HepG2 (cell line): ENCODE measurements around the gene RPL35. TPM values are rescaled to one million over a fixed set of nuclear protein-coding genes. Genes with fewer than 3 reads are reported as not detected.

Experiments used
- DMAP1 ChIP-seq: IDR thresholded peaks from 2 replicates; pipeline ENCODE4 v1.6.1; 2016
- FUBP1 ChIP-seq: sonication (generic); formaldehyde crosslinking; IDR thresholded peaks from 2 replicates; pipeline ENCODE4 v1.5.1; 2020; ENCODE audit warnings: missing genetic modification reagents, mild to moderate bottlenecking, borderline replicate concordance
- GATAD2A ChIP-seq: IDR thresholded peaks from 2 replicates; pipeline ENCODE4 v1.6.1; 2016
- HMGXB3 ChIP-seq: sonication (generic); formaldehyde crosslinking; IDR thresholded peaks from 2 replicates; pipeline ENCODE4 v1.4.0; 2020; ENCODE audit warnings: missing genetic modification reagents, borderline replicate concordance
- JARID2 ChIP-seq: sonication (generic); formaldehyde crosslinking; IDR thresholded peaks from 2 replicates; pipeline ENCODE4 v1.8.1; 2023; ENCODE audit warnings: missing genetic modification reagents, inconsistent platforms; ENCODE audit not compliant: insufficient replicate concordance
- KLF11 ChIP-seq: IDR thresholded peaks from 2 replicates; pipeline ENCODE4 v1.6.1; 2016; ENCODE audit warnings: missing compliant biosample characterization
- REXO4 ChIP-seq: sonication (generic); formaldehyde crosslinking; IDR thresholded peaks from 2 replicates; pipeline ENCODE4 v1.8.0; 2022; ENCODE audit warnings: missing genetic modification reagents, mild to moderate bottlenecking, borderline replicate concordance
- USF2 ChIP-seq, 2 experiments: sonication (generic) in 1 of 2; formaldehyde crosslinking in 1 of 2; IDR thresholded peaks; 2 replicates each; pipeline versions ENCODE4 v1.5.1 to v1.6.1; 2011 to 2020; ENCODE audit warnings: borderline replicate concordance in 1 of 2, low read depth in 1 of 2, low read length in 1 of 2, mild to moderate bottlenecking in 1 of 2, missing genetic modification reagents in 1 of 2, moderate library complexity in 1 of 2
- ZNF709 ChIP-seq: sonication (generic); formaldehyde crosslinking; IDR thresholded peaks from 2 replicates; pipeline ENCODE4 v1.5.0; 2020; ENCODE audit warnings: mild to moderate bottlenecking, missing genetic modification reagents
- ZZZ3 ChIP-seq: sonication (generic); formaldehyde crosslinking; IDR thresholded peaks from 2 replicates; pipeline ENCODE4 v1.4.0; 2020; ENCODE audit warnings: missing genetic modification reagents, mild to moderate bottlenecking, borderline replicate concordance
- polyA plus RNA-seq, 8 experiments: library from polyadenylated mRNA; depleted of rRNA in 3 of 8; stranded (reverse) in 7 of 8; unstranded in 1 of 8; fragments of >200 nt; fragmentation: Illumina TruSeq in 4 of 8; extraction: Trizol in 4 of 8; gene quantifications; 2 replicates each; pipeline versions ENCODE4 v1.2.1 to v1.2.3, GENCODE V29; 2011 to 2016; ENCODE audit warnings: low read depth in 4 of 8, missing spikeins in 1 of 8, mixed read lengths in 1 of 8; ENCODE audit not compliant: insufficient read depth in 1 of 8
- total RNA-seq, 5 experiments: library from RNA; depleted of rRNA; stranded (reverse); fragments of >200 nt; fragmentation: Illumina TruSeq; extraction: Trizol; gene quantifications; 2 replicates each; pipeline ENCODE4 v1.2.3, GENCODE V29; 2016; ENCODE audit warnings: low read depth in 1 of 5
- TF ChIP-seq, protein P1 (sequence below): sonication (generic); formaldehyde crosslinking; IDR thresholded peaks from 2 replicates; pipeline ENCODE4 v1.5.0; 2020; ENCODE audit warnings: mild to moderate bottlenecking, missing genetic modification reagents, borderline replicate concordance

RPL35 gene
- total and polyA plus RNA-seq, 2 of the 13 experiments (the other 11 are each of a cell fraction or from before 2014, with no cell fraction given), result 2,153 to 2,935 TPM

DNA sequence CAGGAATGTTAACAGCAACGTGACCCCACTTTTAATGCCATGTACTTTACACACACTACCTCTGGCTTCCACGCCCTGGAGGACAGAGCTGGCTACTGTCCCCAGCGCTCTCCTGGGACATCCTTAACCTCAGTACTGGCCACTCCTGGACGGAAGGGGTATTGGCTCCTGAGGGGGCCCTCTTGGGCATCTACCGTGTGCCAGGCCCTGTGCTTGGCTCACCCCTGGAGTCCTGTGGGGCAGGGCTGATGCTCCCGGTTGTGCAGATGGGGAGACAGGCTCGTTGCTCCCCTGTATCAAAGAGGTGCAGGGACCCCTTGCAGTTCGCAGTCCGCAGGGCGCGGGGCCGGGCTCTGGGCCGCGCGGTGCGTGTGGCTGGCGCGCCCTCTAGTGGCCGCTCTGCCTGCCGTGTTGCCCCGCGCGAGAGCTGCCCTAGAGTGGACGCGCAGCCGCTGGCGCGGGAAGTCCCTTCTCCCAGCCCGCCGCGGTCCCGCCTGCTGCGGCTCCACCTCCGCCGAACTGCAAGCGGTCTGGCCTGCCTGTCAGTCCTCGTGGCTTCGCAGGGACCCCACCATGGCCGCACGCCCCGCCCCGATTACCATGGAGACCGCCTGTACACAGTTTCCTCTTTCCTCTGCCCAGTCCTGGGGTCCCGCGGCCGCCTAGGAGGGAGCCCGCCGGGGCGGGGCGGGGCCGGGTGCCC is 8.8 kb downstream of the RPL35 start, which contains the start of gene WDR38 (continued):
- TF ChIP-seq, protein P1, sequence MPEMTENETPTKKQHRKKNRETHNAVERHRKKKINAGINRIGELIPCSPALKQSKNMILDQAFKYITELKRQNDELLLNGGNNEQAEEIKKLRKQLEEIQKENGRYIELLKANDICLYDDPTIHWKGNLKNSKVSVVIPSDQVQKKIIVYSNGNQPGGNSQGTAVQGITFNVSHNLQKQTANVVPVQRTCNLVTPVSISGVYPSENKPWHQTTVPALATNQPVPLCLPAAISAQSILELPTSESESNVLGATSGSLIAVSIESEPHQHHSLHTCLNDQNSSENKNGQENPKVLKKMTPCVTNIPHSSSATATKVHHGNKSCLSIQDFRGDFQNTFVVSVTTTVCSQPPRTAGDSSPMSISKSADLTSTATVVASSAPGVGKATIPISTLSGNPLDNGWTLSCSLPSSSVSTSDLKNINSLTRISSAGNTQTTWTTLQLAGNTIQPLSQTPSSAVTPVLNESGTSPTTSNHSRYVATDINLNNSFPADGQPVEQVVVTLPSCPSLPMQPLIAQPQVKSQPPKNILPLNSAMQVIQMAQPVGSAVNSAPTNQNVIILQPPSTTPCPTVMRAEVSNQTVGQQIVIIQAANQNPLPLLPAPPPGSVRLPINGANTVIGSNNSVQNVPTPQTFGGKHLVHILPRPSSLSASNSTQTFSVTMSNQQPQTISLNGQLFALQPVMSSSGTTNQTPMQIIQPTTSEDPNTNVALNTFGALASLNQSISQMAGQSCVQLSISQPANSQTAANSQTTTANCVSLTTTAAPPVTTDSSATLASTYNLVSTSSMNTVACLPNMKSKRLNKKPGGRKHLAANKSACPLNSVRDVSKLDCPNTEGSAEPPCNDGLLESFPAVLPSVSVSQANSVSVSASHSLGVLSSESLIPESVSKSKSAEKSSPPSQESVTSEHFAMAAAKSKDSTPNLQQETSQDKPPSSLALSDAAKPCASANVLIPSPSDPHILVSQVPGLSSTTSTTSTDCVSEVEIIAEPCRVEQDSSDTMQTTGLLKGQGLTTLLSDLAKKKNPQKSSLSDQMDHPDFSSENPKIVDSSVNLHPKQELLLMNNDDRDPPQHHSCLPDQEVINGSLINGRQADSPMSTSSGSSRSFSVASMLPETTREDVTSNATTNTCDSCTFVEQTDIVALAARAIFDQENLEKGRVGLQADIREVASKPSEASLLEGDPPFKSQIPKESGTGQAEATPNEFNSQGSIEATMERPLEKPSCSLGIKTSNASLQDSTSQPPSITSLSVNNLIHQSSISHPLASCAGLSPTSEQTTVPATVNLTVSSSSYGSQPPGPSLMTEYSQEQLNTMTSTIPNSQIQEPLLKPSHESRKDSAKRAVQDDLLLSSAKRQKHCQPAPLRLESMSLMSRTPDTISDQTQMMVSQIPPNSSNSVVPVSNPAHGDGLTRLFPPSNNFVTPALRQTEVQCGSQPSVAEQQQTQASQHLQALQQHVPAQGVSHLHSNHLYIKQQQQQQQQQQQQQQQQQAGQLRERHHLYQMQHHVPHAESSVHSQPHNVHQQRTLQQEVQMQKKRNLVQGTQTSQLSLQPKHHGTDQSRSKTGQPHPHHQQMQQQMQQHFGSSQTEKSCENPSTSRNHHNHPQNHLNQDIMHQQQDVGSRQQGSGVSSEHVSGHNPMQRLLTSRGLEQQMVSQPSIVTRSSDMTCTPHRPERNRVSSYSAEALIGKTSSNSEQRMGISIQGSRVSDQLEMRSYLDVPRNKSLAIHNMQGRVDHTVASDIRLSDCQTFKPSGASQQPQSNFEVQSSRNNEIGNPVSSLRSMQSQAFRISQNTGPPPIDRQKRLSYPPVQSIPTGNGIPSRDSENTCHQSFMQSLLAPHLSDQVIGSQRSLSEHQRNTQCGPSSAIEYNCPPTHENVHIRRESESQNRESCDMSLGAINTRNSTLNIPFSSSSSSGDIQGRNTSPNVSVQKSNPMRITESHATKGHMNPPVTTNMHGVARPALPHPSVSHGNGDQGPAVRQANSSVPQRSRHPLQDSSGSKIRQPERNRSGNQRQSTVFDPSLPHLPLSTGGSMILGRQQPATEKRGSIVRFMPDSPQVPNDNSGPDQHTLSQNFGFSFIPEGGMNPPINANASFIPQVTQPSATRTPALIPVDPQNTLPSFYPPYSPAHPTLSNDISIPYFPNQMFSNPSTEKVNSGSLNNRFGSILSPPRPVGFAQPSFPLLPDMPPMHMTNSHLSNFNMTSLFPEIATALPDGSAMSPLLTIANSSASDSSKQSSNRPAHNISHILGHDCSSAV (CRISPR knock-in tag), result no peak
- TF ChIP-seq FUBP1 (CRISPR knock-in tag) (no peak), ZZZ3 (CRISPR knock-in tag) (no peak), GATAD2A (CRISPR knock-in tag) (no peak), JARID2 (no peak), DMAP1 (CRISPR knock-in tag) (no peak), KLF11 (CRISPR knock-in tag) (no peak), REXO4 (CRISPR knock-in tag) (no peak), USF2 (IDR thresholded peaks at IDR 0.05; ENCODE audit: low read depth, low read length) (no peak), USF2 (CRISPR knock-in tag; IDR thresholded peaks at IDR 0.05; ENCODE audit: borderline replicate concordance) (no peak), ZNF709 (CRISPR knock-in tag) (0 out of 2 replicates have a peak, but pooled peaks have one; percentile 36), HMGXB3 (CRISPR knock-in tag) (no peak)
